HG02610 (cell line): ENCODE data around the gene RAB34.
"Not testable (repeated sequence)": the region's sequence is repeated elsewhere in the genome, so short reads cannot be mapped to it uniquely, and the experiment has no call there.

Experiments
- ATAC-seq: cut with Tn5 transposase; IDR thresholded peaks from one replicate; pipeline ENCODE4 v1.9.1; 2021; ENCODE audit warnings: mild to moderate bottlenecking, moderate library complexity; ENCODE audit not compliant: unreplicated experiment

Gene RAB34

GRCh38 chr17:28746611-28747050 is 29.0 kb upstream of the RAB34 start:
- no peak for ATAC-seq

DNA sequence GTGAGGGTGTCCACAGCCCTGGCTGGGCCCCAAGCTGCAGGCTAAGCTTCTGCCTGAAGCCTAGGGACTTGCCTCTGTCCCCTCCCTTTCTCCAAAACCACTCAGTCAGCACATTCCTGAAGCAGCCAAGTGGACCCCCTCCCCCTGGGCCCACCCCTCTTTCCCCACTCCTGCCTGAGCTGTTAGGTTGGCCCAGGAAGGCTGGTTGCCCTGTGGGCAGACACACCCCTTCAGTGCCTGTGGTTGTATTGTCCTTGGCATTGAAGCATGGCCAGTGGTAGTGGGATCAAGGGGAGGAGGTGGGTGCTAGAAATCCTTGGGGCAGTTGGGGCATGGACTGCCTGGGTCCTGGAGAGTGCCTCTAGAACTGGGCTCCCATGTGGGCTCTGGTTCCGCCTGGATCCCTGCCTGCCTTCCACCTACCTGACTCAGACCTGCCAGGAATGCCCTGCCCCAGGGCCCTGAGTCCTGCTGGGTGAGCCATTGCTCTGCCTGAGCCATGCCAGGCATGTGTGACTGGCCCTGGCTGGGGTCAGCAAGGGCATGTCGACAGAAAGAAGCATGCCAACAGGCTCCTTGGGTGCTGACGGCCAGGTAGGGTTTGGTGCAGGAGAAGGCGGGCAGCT is 28.2 kb upstream of the RAB34 start:
- ATAC-seq, result no peak

DNA sequence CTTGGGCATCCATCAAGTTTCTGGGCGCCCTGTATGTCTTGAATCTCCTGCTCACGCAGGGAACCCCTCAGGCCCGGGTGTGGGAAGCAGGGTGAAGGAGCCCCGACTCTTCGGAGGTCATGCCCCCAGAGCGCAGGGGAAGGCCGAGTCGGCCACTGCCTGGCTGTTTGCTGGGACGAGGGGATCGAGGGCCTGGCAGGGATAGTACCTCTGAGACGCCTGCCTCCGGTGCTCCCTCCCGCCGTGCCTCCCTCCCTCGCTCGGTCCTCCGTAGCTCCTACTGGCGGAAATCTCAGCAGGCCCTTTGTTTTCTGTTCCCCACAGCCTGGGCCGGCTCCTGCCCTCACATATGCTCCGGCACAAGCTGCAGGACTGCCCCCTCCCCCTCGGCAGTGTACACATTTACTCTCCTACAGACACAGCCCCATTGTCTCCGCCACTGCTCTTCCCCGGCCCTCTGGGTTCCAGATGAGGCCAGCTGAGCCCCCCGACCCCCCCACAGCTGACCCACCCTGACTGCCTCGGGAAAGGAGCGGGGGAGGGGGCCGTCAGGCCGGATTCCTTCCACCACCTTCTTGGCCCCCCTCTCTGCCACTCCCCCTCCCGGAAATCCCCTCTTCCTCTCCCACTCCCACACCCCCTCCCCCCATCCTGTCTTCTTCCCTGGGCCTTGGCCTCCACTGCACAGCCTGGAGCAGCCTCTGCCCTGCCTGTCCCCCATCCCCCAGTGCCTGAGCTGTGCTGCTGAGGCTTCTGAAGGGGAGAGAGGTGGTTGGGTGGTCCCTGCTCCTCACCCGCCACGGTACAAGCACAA is 27.5 kb upstream of the RAB34 start:
- ATAC-seq, result no peak

DNA sequence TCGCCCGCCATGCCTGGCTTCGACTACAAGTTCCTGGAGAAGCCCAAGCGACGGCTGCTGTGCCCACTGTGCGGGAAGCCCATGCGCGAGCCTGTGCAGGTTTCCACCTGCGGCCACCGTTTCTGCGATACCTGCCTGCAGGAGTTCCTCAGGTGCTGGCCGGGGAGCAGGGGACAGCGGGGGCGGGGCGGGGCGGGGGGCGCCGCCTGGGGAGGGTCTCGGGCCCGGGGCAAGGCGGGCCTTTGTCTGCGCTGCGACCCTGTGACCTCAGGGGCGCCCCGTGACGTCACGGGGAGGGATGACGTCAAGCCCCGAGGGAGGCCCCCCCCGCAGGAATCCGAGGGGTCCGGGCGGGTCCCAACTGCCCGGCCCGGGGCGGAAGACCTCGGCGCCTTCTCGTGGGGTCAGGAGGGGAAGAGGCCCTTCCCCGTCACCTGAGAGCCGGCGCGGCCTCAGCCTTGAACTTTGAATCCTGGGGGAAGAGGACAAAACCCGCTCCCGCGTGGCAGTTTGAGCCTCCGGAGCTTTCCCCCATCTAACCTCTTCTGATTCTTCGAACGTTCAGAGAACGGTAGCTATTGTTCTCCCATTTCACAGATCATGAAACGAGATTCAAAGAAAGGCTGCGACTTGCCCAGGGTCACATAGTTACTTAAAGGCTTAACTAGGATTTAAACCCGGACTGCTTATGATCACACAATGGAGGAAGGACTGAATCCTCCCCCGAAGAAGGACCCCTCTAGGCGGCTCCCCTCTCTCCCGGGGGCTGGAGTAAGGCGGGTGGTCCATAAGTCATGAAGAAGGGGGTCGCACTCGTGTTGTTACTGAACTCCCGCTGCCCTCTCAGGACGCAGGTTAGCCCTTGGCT is 26.7 kb upstream of the RAB34 start:
- ATAC-seq, result peak; percentile 23

DNA sequence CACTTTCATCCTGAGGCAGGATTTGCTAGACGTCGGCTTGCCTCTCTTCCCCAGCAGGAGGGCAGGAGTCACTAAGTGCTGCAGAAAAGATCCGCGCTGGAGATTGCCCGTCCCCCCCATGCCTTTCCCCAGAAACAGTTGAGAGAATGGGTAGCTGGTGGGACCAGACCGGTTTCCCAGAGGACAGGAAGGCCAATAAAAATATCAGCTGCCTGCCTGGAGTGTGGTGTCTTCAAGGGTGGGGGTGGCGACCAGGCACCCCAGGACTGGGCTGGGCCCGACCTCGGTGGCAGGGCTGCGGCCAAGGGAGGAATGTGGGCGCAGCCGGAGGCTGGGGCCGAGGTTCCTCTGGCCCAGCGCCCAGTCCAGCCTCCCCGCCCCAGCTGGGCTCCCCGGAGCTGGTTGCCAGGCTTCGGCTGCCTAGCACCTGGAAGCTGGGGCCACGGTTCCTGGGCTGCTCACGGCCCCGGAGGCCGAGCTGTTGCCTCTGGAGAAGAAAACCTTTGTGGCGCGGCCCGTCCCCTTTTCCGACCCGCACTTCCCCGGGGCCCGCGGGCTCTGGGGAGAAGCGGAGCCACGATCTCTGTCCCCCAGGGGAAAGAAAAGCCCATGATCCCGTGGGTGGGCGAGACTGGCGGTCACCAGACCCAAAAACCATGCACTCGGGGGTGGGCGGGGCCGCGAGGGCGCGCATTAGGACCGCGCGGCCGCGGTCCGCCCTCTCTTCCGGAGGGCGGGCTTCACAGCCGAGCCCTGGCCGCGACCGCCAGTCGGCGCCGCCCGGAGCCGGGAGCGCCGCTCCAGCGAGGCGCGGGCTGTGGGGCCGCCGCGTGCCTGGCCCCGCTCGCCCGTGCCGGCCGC is 25.8 kb upstream of the RAB34 start, which contains the start of gene TRAF4:
TSS of gene TRAF4 (plus strand) at position 769 of the 861 bp plus-strand sequence. CDS start 102 bp downstream, outside the sequence.
- ATAC-seq, result peak; percentile 61

DNA sequence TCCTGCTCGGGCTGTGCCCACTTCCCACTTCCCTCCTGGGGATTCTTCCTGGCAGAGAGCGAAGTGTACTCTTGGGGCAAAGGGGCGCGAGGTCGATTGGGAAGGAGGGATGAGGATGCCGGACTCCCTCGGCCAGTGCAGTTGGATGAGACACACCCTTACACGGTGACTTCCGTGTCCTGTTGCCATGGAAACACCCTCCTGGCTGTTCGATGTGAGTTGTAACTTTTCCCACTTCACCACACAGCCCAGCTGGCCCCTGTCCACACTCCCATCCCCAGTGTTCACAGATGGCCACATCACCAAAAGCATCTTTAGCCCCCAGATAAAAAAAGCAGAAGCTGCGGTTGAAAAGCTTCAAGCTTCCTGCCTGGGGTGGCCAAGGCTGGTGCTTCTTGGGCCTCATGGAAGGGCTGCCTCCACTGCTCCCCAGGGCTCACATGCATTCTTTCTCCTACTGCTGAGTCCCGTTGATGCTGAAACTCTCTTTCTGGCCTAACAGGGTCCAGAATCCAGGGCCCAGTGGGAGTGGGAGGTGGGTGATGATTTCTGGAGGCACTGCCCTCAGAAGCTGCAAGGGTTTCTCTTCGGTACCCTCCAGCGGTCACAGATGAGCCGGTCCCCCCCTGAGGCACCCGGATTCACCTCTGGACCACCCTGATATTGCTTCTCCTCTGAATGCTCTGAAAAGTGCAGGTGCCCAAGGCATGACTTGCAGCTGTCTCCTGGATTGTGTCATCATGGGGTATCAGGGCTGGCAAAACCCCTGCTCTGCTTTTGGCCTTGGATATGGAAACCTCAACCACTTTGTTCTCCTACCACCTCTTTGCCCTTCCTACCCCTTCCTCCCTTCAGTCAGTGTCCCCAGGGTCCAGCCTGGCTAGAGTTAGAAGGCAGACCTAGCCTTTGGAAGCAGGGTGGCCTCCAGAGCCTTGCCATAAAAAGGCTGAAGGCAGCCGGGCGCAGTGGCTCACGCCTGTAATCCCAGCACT is 24.0 kb upstream of the RAB34 start:
- ATAC-seq, result no peak

DNA sequence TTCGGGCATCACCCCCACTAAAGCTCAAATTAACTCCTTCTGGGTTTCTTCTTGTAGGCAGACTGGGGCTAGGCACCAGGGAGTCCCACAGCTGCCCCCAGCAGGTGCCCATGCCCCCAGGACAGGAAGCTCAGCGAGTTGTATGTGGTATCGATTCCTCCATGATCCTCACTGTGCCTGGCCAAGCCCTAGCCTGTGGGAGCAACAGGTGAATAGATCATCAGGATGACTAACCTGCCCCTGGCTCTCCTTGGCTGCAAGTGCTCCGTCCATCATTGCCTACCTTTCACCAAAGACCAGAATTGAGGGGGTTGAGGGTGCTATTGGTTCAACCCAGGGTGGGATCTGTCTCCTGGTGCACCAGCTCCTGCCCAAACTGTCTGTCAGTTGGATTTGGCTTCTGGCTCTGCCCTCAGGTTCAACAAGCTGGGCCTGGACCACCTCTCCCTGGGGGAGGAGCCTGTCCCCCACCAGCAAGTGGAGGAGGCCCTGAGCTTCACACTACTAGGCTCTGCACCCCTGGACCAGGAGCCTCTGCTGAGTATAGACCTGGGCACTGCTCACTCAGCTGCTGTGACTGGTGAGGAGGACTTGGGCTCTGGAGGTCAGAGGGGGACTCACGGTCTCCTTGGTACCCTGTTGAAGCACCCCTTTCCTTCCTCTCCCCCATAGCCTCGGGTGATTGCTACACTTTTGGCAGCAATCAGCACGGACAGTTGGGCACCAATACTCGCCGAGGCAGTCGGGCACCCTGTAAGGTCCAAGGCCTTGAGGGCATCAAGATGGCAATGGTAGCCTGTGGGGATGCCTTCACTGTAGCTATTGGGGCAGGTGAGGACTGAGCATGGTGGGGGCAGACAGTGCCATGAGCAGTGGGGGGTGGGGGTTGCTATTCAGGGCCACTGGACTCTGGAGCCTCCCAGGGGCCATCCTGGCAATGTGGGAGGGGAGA is 23.0 kb upstream of the RAB34 start:
- no peak for ATAC-seq

- peak; percentile 31 for ATAC-seq
Measured at GRCh38 chr17:28738680-28739384, 21.2 kb upstream of the RAB34 start.

DNA sequence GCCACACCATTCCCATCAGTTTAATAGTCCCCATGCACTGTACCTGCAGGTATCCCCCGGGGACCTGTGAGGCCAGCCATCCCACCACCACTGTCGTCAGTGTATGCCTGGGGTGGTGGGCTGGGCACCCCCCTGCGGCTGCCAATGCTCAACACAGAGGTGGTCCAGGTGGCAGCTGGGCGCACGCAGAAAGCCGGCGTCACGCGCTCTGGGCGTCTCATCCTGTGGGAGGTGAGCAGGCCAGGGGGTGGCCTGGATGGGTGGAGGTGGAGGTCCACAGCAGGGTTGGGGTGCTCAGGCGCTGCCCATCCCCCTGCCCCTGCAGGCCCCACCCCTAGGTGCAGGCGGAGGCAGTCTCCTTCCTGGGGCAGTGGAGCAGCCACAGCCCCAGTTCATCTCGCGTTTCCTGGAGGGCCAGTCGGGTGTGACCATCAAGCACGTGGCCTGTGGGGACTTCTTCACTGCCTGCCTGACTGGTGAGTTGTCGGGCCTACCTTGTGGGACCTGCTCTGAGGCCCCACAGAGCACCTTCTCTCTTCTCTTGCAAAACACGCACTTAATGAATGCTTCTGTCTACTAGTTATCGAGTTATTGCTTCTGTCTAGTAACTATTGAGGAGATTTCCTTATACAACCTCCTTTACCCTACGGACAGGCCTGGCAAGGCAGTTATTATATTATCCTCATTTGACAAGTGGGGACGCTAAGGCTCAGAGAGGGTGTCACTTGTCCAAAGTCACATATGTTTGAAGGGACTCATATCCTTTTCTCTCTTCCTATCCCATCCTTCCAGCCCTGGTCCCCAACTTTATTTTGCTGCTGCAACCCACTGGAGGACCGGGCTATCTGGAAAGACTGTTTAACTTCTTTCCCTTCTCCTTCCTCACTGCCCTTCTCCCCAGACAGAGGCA is 20.4 kb upstream of the RAB34 start:
- peak; percentile 53 for ATAC-seq

- ATAC-seq, result no peak
Measured at GRCh38 chr17:28737316-28737715, 19.6 kb upstream of the RAB34 start.

- not testable (repeated sequence) for ATAC-seq
Measured at GRCh38 chr17:28735913-28736769, 18.5 kb upstream of the RAB34 start.

DNA sequence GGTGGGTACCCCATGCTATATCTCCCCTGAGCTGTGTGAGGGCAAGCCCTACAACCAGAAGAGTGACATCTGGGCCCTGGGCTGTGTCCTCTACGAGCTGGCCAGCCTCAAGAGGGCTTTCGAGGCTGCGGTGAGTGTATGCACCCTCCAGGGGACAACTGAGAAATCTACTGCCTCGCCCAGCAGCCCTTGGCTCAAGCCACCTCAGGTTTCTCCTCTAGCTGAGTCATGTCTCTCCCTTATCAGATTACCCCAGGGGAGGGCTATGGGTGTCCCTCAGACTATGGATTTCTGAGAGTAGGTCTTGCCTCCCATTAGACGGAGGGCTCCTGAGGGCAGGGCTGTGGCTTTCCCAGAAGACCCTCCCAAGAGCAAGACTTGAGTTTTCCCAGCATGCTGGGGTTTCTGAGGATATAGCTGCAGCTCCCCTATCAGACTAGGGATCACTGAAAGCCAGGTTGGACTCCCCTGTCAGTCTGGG is 17.6 kb upstream of the RAB34 start:
- no peak for ATAC-seq

- no peak for ATAC-seq
Measured at GRCh38 chr17:28734712-28735241, 17.1 kb upstream of the RAB34 start.

GRCh38 chr17:28733346-28733745 is 15.7 kb upstream of the RAB34 start:
- no peak for ATAC-seq

DNA sequence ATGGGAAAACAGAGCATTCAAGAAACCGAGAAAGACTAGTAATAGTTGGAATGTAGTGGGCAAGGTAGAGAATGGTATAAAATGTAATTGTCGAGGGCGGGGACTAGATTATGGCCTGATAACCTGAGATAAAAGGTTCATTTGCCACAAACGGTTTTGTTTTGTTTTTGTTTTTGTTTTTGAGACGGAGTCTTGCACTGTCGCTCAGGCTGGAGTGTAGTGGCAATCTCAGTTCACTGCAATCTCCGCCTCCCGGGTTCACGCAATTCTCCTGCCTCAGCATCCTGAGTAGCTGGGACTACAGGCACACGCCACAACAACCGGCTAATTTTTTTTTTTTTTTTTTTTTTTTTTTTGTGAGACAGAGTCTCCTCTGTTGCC is 12.3 kb upstream of the RAB34 start:
- ATAC-seq, result no peak
